Iris pigment epithelial cell (primary cell): ENCODE data around the gene BAAT.
A peak's percentile ranks its signal among the peaks of the same experiment; 100 is the strongest.
"Not testable (repeated sequence)": the region's sequence is repeated elsewhere in the genome, so short reads cannot be mapped to it uniquely, and the experiment has no call there.

Experiments
- DNase-seq: peaks from one replicate; pipeline ENCODE4 v3.0.0-alpha.2; 2011; ENCODE audit warnings: low read depth

The BAAT gene

GRCh38 chr9:101360647-101361046 is 24.2 kb downstream of the BAAT start:
- DNase-seq: no peak

GRCh38 chr9:101359679-101360078 is 25.1 kb downstream of the BAAT start:
- no peak for DNase-seq

- DNase-seq: no peak
Measured at GRCh38 chr9:101356619-101357018, 28.2 kb downstream of the BAAT start.

- DNase-seq: no peak
Measured at GRCh38 chr9:101354765-101355708, 29.8 kb downstream of the BAAT start.

- DNase-seq: peak; percentile 1
Measured at GRCh38 chr9:101354143-101354764, 30.6 kb downstream of the BAAT start.

- DNase-seq: no peak
Measured at GRCh38 chr9:101353683-101354082, 31.1 kb downstream of the BAAT start.

GRCh38 chr9:101352892-101353463 is 31.8 kb downstream of the BAAT start:
- no peak for DNase-seq

GRCh38 chr9:101350285-101350684 is 34.5 kb downstream of the BAAT start:
- no peak for DNase-seq

GRCh38 chr9:101342595-101342994 is 42.2 kb downstream of the BAAT start:
- DNase-seq: peak; percentile 5

GRCh38 chr9:101341958-101342357 is 42.8 kb downstream of the BAAT start:
- no peak for DNase-seq

GRCh38 chr9:101337237-101337636 is 47.6 kb downstream of the BAAT start:
- no peak for DNase-seq

GRCh38 chr9:101336091-101336490 is 48.7 kb downstream of the BAAT start:
- no peak for DNase-seq

- DNase-seq: no peak
Measured at GRCh38 chr9:101333926-101334702, 50.7 kb downstream of the BAAT start.

GRCh38 chr9:101333490-101333889 is 51.3 kb downstream of the BAAT start:
- no peak for DNase-seq

- DNase-seq: no peak
Measured at GRCh38 chr9:101332362-101332761, 52.4 kb downstream of the BAAT start.

- not testable (repeated sequence) for DNase-seq
Measured at GRCh38 chr9:101327422-101327909, 57.3 kb downstream of the BAAT start.

- no peak for DNase-seq
Measured at GRCh38 chr9:101326501-101326900, 58.3 kb downstream of the BAAT start.

GRCh38 chr9:101326035-101326434 is 58.8 kb downstream of the BAAT start:
- no peak for DNase-seq

GRCh38 chr9:101325053-101325452 is 59.8 kb downstream of the BAAT start:
- DNase-seq: no peak

GRCh38 chr9:101324245-101324804 is 60.5 kb downstream of the BAAT start:
- no peak for DNase-seq

- DNase-seq: no peak
Measured at GRCh38 chr9:101323129-101323528, 61.7 kb downstream of the BAAT start.

GRCh38 chr9:101317735-101318134 is 67.1 kb downstream of the BAAT start:
- DNase-seq: no peak
